Raji (cell line): Measurements from ENCODE around the gene PERCC1.
A peak's percentile ranks its signal among the peaks of the same experiment; 100 is the strongest.

ENCODE experiments used
- POLR2A ChIP-seq: IDR thresholded peaks from 2 replicates; pipeline ENCODE4 v1.6.1; 2011; ENCODE audit warnings: low read depth, low read length, control low read depth; ENCODE audit not compliant: insufficient read depth

Gene PERCC1

GRCh38 chr16:1401758-1402154 is 29.1 kb upstream of the PERCC1 start:
- TF ChIP-seq POLR2A, result no peak

DNA sequence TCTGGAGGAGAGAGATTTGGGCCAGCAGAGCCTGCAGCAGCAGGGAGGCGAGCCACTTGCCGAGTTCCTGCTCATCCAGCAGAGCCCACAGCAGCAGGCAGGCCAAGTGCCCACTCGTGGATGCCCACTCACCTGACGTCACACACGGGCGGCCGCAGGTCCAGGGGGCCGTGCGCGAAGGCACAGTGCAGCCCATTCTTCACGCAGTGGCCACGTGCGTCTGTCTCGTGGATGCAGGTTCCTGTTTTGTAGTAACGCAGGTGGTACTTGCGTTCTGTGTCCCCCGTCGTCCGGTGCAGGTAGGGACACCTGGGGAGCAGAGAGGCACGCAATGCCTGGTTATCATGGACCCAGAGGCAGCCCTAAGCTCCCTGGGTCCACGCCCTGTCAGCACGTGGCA is 27.8 kb upstream of the PERCC1 start:
- TF ChIP-seq POLR2A, result no peak

DNA sequence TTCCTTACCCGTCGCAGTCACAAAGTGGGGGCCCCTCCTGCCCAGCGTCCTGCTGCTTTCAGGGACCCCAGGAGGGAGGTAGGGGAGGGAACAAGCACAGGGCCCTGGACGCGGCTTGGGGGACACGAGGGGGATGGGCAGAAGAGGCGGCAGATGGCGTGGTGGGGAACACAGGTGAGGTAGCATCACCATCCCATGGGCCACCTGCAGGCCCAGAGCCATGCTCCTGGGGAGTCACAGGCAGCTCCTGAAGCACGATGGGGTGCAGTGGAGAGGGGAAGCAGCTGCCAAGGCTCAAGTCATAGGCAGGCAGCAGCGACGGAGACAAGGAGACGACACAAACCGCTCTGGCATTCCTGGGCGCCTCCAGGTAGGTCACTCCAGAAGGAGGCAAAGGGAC is 27.1 kb upstream of the PERCC1 start:
- TF ChIP-seq POLR2A, result no peak

- TF ChIP-seq POLR2A, result no peak
These were observed 23.1 kb upstream of the PERCC1 start for GRCh38 chr16:1407753-1408152.

- TF ChIP-seq POLR2A, result peak; percentile 45; the same call in 1 of the 2 replicates
These were observed 22.6 kb upstream of the PERCC1 start for GRCh38 chr16:1408171-1408837.

- TF ChIP-seq POLR2A, result no peak
These were observed 18.0 kb upstream of the PERCC1 start for GRCh38 chr16:1412847-1413246.

DNA sequence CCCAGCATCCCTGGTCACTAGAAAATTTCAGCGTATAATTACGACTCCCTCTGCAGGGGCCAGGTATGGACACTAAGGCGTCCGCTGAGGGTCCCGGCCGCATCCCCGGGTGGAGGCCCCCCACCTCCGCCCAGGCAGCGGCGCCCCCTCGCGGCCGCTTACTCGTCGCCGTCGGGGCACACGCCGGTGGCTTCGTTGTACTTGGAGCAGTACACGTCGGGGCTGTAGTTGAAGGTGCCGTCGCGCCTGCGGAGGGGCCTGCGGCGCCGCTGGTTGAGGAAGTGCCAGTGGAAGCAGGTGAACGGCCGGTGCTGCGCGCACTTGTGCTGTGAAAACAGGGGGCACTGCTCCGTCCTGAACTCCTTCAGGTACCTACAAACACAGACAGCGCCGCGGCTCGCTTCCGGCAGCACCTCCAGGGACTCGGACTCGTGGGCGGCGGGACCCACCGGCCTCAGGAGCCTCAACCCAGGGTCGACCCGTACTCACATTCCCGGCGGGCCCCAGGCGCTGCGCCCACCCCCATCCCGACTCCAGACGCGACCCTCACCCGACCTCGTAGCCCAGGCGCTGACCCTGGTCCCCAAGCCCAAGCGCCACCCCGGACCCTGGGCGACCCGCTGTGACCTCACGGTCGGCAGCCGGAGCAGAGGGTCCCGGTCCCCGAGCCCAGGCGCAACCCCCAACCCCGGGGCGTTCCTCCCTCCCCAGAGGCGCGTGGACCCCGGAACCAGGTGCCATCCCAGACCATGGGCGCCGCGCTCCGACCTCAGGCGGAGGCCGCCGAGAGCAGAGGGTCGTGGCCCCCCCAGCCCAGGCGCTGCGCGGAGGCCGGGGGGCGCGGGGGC is 17.0 kb upstream of the PERCC1 start:
- TF ChIP-seq POLR2A, result no peak

GRCh38 chr16:1414532-1415260 is 16.2 kb upstream of the PERCC1 start, which contains the start of gene UNKL:
Gene UNKL, minus strand, starts transcription at chr16:1414704. Its CDS starts 13 bp downstream, at chr16:1414691.
- peak; percentile 50; the same call in 1 of the 2 replicates for TF ChIP-seq POLR2A

DNA sequence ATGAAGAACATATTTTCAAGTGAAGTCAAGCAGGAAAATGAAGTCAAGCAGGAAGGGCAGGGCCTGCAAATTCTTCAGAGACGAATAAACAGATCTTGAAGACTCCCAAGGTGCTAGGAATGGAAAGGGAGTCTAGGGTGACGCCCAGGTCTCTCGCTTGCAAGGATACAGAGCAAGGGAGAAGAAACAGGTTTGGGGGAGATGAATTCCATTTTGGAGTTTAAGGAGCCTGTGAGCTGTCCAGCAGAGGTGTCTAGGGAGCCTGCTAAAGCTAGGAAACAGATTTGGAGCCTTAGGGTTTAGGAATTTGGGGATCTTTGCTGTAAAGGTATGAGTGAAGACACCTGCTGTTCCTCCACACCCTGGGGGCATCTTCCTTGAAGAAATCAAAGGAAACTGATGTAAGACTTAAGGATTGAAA is 14.3 kb upstream of the PERCC1 start:
- TF ChIP-seq POLR2A, result no peak

DNA sequence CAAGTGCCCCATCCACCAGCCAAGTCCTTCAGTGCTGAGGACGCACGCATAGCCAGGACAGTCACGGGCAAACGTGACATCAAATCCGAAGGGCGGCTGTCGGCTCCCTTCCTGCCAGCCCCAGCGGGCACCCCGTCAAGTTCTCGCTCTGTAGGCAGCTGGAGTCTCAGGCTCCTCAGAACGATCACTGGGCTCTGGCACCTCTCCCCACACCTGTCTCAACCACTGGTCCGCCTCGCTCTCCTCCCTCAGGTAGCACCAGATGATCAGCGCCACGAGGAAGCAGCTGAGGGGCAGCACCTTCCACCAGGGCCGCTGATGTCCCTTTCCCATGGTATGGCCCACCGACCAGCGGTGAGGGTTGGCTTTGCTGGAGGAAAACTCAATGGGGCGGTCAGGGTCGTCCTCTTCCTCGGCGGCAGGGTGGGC is 10.8 kb upstream of the PERCC1 start:
- no peak for TF ChIP-seq POLR2A

DNA sequence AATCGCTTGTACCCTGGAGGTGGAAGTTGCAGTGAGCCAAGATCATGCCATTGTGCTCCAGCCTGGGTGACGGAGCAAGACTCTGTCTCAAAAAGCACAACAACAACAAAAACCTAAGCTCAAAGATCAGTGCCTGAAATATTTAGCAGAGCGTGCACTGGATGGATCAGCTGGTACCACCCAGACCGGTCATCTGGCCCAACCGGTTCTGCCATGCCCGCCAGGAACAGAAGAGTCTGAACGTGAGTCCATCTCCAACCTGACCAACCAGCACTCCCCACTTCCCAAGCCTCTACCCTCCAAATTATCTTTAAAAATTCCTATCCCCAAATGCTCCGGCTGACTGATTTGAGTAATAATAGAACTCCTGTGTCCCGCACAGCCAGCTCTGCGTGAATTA is 8.8 kb upstream of the PERCC1 start:
- TF ChIP-seq POLR2A, result no peak

DNA sequence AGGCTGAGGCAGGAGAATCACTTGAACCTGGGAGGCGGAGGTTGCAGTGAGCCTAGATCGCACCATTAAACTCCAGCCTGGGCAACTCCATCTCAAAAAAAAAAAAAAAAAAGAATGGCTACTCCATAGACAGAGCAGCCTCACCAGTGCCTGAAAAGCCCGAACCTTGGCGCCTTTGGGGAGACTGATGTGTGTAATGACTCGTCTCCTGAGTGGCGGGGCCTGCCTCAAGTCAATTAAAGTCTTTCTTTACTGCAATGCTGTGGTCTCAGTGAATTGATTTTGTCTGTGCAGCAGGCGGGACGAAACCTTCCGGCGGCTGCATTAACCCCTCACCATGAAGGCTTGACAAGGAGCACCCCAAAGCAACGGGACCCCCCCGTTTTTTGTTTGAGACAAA is 6.8 kb upstream of the PERCC1 start:
- no peak for TF ChIP-seq POLR2A

GRCh38 chr16:1425616-1426370 is 5.1 kb upstream of the PERCC1 start:
- no peak for TF ChIP-seq POLR2A

GRCh38 chr16:1426734-1427471 is 4.0 kb upstream of the PERCC1 start:
- no peak for TF ChIP-seq POLR2A
